ENCODE data around the gene SGK1.
"Not testable (repeated sequence)": the region's sequence is repeated elsewhere in the genome, so short reads cannot be mapped to it uniquely, and the experiment has no call there.

Gene SGK1

DNA sequence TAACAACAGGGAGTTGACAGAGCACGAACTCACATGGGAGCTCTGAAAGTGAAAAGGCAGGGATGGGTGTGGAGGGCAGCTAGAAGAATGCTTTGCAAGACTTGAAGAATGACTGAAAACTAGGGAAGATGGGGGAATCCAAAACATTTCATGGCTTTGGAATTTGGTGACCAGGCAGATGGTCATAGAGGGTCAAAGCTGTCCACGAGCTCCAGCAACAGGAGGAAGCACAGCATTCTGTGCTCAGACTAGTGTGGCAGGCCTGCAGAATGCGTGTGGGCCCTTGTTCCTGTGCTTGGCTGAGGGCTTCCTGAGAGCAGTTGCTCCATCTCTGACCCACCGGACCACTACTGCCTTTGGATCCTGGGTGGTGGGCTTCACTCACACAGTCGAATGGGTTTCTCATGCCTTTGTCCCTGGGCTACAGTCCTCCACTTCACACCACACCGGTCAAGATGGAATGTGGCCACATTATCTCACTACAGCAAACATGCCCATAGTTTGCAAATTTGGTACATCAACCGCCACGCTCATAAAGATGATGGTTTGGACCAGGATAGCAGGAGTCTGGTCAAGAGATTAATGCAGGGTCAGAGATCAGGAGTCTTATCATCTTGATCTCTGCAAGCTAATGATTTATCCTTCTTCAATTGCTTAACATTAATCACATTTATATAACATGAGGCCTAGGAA is 100.7 kb downstream of the SGK1 start:
- DNase-seq: no peak

DNA sequence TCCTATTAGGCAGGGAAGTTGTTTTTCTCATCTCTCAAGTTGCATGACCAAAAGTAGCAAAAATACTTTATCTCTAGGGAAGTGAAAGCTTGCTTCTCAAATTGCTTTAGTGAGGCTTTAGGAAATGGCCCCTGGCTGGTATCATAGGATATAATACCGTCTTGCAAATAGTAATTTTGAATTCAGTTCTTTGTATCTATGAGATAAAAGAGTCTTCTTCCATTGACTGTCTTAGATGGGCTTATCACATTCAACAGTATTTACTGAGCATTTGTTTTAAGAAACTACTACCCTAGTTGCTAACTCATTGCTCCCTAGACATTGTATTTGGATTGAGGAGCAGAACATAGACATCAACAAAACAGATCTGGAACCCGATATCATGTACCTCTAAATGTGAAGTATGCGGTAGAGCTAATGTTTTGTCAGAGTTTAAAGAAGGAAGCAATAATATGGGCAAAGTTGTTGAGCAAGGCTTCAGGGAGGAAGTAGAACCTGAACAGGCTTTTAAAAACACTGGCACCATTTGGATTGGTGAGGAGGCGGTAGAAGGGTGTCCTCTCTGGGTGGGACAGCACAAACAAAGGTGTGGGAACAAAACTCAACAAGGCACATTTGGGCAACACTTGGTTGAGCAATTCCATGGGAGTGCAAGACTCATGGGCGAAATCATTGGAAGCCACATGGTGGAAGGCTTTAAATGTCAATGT is 101.5 kb downstream of the SGK1 start:
- DNase-seq: no peak

GRCh38 chr6:134213410-134213809 is 104.5 kb downstream of the SGK1 start:
- DNase-seq: not testable (repeated sequence)

- DNase-seq: no peak
Measured at GRCh38 chr6:134211297-134211696, 106.6 kb downstream of the SGK1 start.

GRCh38 chr6:134207421-134207820 is 110.5 kb downstream of the SGK1 start:
- DNase-seq: no peak

DNA sequence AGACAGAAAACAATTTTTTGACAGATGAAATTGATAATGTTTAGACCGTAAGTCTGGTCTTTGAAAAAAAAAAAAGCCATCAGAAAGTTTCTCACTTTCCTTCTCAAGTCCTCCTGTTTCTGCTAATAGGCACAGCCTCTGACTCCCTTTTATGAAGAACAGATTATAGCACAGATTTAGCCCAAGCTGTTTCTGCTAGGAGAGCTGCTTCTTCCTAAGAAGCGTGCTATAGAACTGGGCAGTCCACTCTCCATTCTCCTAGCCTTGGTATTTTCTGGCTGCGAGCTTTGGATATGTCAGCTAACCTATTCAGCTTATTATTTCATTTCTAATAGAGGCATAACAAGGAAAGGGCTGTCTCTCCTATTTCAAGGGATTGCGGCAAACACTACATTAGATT is 112.5 kb downstream of the SGK1 start:
- DNase-seq: no peak

GRCh38 chr6:134204759-134205158 is 113.2 kb downstream of the SGK1 start:
- DNase-seq: not testable (repeated sequence)

- DNase-seq: no peak
Measured at GRCh38 chr6:134204031-134204430, 113.9 kb downstream of the SGK1 start.

GRCh38 chr6:134201716-134202115 is 116.2 kb downstream of the SGK1 start:
- DNase-seq: no peak

- DNase-seq: no peak
Measured at GRCh38 chr6:134199848-134200606, 117.9 kb downstream of the SGK1 start.

DNA sequence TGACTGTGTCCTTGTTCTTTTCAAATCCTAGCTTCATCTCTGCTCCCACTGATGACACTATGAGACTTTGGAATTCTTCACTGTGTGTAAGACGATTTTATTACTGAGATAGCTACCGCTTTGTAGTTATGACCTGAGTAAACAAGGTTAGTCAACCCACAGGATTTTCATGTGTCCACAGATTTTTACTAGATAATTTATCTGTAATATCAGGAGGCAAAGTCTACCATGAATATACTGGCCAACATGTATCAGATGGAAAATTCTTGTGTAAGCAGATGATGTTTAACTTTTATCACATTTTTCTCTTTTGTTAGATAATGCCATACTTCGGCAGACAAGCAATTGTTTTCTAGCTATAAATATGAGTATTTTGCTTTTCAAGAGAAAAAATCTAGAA is 119.8 kb downstream of the SGK1 start:
- DNase-seq: no peak

DNA sequence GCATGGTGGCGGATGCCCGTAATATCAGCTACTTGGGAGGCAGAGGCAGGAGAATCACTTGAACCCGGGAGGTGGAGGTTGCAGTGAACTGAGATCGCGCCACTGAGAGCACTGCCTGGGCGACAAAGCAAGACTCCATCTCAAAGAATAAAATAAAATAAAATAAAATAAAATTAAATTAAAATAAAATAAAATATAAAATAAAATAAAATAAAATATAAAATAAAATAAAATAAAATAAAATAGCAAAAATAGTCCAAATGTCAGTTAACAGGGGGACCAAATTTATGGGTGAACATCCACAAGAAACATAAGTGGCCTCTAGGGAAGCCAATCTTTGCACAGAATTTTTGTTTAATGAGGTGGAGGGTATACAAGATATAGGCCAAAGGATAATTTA is 120.2 kb downstream of the SGK1 start:
- not testable (repeated sequence) for DNase-seq

- DNase-seq: no peak
Measured at GRCh38 chr6:134196568-134197193, 121.2 kb downstream of the SGK1 start.

DNA sequence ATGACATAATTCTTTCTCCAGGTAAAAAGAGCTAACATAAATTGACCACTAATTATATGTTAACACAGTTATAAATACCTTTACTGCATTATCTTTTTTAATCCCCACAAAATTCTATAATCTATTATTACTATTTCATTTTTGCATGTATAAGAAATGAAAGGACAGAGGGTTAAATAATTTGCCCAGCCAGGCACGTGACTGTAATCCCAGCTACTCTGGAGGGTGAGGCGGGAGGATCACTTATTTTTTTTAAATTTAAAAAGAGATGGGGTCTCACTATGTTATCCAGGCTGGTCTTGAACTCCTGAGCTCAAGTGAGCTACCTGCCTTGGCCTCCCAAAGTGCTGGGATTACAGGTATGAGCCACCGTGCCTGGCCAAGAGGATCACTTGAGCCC is 121.9 kb downstream of the SGK1 start:
- DNase-seq: no peak

GRCh38 chr6:134195164-134195906 is 122.6 kb downstream of the SGK1 start:
- DNase-seq: no peak

DNA sequence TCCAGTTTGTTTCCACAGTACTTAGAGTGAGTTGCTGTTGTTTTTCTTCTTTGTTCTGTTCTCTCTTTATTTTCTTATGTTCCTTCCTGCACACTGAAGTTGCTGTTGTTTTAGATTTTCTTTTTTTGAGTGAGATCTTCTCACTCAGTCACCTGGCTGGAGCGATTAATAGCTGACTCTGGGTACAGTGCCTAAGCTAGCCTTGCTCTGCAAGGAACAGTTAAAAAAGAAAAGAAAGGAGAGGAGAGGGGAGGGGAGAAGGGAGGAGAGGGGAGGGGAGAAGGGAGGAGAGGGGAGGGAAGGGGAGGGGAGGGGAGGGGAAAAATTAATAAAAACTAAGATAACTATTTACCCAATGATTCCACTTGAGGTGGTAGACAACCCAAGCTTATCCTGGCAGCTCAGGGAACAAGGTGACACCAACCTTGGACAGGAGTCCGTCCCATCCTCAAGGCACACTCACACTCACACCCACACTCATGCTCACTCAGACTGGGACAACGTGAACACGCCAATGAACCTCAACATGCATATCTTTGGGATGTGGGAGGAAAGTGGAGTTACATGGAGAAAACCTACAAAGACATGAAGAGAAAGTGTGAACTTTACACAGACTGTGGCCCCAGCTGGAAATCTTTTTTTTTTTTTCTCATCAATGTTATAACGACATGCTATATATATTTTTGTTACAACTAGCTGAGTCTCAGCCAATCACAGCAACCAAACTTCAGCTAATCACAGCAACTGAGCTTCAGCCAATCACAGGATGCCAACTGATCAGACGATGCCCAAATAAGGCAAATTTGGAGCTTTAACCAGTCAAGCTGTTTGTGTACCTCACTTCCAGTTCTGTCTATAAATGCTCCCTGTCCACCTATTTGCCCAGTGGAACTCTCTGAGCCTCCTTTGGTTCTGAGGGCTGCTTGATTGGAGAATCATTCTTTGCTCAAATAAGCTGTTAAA is 124.1 kb downstream of the SGK1 start:
- DNase-seq: no peak

DNA sequence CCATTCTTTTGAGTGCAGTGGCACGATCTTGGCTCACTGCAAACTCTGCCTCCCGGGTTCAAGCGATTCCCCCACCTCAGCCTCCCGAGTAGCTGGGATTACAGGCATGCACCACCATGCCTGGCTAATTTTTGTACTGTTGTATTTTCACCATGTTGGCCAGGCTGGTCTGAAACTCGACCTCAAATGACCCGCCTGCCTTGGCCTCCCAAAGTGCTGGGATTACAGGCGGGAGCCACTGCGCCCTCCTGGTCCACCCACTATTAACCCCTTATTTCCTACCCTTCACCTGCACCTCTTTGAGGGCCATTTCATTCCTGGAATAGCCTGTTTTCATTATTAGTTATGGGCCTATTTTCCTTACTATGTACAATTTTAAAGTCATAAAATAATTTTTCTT is 125.3 kb downstream of the SGK1 start:
- not testable (repeated sequence) for DNase-seq

- DNase-seq: no peak
Measured at GRCh38 chr6:134190883-134191282, 127.0 kb downstream of the SGK1 start.

DNA sequence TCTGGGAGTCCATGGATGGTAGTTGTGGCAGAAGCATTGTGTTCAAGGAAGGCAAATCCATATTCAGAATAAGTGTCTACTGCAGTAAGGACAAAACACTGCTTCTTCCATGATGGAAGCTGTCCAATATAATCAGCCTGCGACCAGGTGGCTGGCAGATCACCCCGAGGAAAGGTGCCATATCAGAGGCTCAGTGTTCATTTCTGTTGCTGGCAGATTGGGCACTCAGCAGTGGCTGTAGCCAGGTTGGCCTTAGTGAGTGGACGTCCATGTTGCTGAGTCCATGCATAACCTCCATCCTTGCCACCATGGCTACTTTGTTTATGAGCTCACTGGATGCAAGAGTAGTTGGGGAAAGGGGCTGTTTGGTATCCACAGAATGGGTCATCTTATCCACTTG is 130.2 kb downstream of the SGK1 start:
- no peak for DNase-seq

DNA sequence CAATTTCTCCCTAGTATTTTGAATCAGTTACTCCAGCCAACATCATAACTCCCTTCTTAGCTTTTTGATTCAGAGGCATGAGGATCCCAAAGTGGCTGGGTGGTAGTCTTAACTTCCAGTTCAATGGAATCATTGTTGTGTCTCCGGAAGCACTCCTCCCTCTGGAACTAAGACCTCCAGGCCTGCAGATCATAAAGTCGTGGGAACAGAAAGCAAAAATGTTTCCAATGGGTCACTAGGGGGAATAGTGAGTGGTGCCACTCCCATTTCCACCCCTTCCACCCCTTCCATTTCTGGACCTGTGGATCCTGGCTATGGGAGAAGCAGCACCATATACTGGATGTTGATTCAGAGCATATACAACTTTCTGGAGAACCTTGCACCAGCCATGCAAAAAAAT is 130.8 kb downstream of the SGK1 start:
- no peak for DNase-seq

DNA sequence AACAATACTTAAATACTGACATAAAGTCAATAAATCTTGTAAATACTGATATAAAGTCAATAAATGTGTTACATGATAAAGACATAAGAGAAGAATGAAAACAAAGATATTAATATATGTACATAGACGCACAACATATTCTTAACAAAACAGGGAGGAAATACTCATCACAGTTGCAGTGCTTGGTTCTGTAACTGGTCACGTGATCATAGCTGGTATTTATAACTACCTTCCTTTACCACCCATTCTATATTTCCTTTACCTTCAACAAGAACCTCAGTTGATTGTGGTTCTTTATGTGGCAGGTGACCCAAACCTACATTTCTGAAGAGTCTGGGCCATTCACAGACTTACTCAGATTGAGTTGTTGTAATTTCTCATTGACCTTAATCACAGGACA is 131.6 kb downstream of the SGK1 start:
- no peak for DNase-seq
